Epithelial cell of proximal tubule (primary cell): ENCODE data around the gene ZNF132. TPM values are rescaled to one million over a fixed set of nuclear protein-coding genes. Genes with fewer than 3 reads are reported as not detected.

ENCODE experiments used
- DNase-seq: peaks from one replicate; pipeline ENCODE4 v3.0.0-alpha.2; 2011; ENCODE audit warnings: low read depth
- H3K4me3 ChIP-seq: 2 replicates; pipeline ENCODE4 v1.5.1; 2011; ENCODE audit warnings: low read depth, mild to moderate bottlenecking, low read length
- CTCF ChIP-seq: conservative IDR thresholded peaks from 2 replicates; pipeline ENCODE4 v1.5.1; 2012; ENCODE audit warnings: low read depth, mild to moderate bottlenecking, low read length
- total RNA-seq: library from RNA; depleted of rRNA; stranded (reverse); fragments of >200 nt; gene quantifications from 2 replicates; pipeline ENCODE4 v1.2.3, GENCODE V29; 2015

Gene ZNF132
- total RNA-seq, 1 donor from 2014 or later: 1.8 TPM

GRCh38 chr19:58479303-58479702 lies 39.4 kb upstream of the ZNF132 start:
- TF ChIP-seq CTCF: no peak
- H3K4me3 ChIP-seq: no peak overlapping the region

GRCh38 chr19:58477871-58478270 lies 37.9 kb upstream of the ZNF132 start:
- DNase-seq: no peak
- H3K4me3 ChIP-seq: no peak overlapping the region
- TF ChIP-seq CTCF: no peak

More at GRCh38 chr19:58479303-58479702, 39.4 kb upstream of the ZNF132 start:
- no peak for DNase-seq

- peak overlapping the region; percentile 88 for H3K4me3 ChIP-seq
- TF ChIP-seq CTCF: no peak
- DNase-seq: no peak
Observed at GRCh38 chr19:58477130-58477529, 37.2 kb upstream of the ZNF132 start.

- no peak for DNase-seq
- H3K4me3 ChIP-seq: peak overlapping the region; percentile 88
- no peak for TF ChIP-seq CTCF
Observed at GRCh38 chr19:58476498-58477015, 36.6 kb upstream of the ZNF132 start.

- peak; percentile 73 for DNase-seq
- TF ChIP-seq CTCF: no peak
- H3K4me3 ChIP-seq: peak within 1 kb of the TSS; percentile 88
Observed at GRCh38 chr19:58475714-58476497, 36.0 kb upstream of the ZNF132 start, which contains the start of gene ZNF446. Gene ZNF446, plus strand, starts transcription at chr19:58476352. Its CDS starts 867 bp downstream, at chr19:58477219.

- DNase-seq: no peak
- TF ChIP-seq CTCF: no peak
- peak overlapping the region; percentile 88 for H3K4me3 ChIP-seq
Observed at GRCh38 chr19:58474997-58475713, 35.2 kb upstream of the ZNF132 start.
